Psoas muscle (tissue), 8 donors: ENCODE data around the gene CCDC57. TPM values are rescaled to one million over a fixed set of nuclear protein-coding genes. Genes with fewer than 3 reads are reported as not detected.

Source experiments
- ATAC-seq, 4 donors: fragments of 200-7000 bp; cut with Tn5 transposase; one replicate each; pipeline ENCODE4 v1.9.1; 2020; ENCODE audit warnings: moderate library complexity in 3 of 4, mild to moderate bottlenecking in 2 of 4
- DNase-seq, 2 donors: peaks; one replicate each; pipeline ENCODE4 v3.0.0-alpha.2; 2020
- H3K27ac ChIP-seq: fragments of 200-600 bp; one replicate; pipeline ENCODE4 v1.8.0; 2022
- H3K27me3 ChIP-seq, 3 donors: fragments of 200-600 bp in 1 of 3; one replicate each; pipeline versions ENCODE4 v1.6.1 to v1.8.0; 2013 to 2022; ENCODE audit warnings: low read length in 2 of 3, mild to moderate bottlenecking in 2 of 3, moderate library complexity in 1 of 3; ENCODE audit not compliant: insufficient read depth in 3 of 3
- H3K36me3 ChIP-seq, 2 donors: fragments of 200-600 bp in 1 of 2; one replicate each; pipeline versions ENCODE4 v1.6.1 to v1.8.0; 2013 to 2022; ENCODE audit warnings: low read depth in 1 of 2, mild to moderate bottlenecking in 1 of 2, moderate library complexity in 1 of 2; ENCODE audit not compliant: insufficient read depth in 1 of 2
- H3K4me1 ChIP-seq: fragments of 200-600 bp; one replicate; pipeline ENCODE4 v1.8.0; 2022
- H3K4me3 ChIP-seq: fragments of 200-600 bp; one replicate; pipeline ENCODE4 v1.8.0; 2022; ENCODE audit warnings: mild to moderate bottlenecking
- H3K9me3 ChIP-seq: fragments of 200-600 bp; one replicate; pipeline ENCODE4 v1.8.0; 2022
- WGBS, 3 donors: extraction: QIAGEN DNeasy Blood & Tissue Kit; methylation state at CpG; one replicate each; pipeline versions ENCODE4 v1.1.6 to v1.1.7; 2013; 5-methylcytosine and 5-hydroxymethylcytosine counted together
- intact Hi-C, 2 donors: fragments of 100-400 bp; cut with DNase I; formaldehyde crosslinking; loops; one replicate each; pipeline versions ENCODE4 v1.11.0 to v1.14.2; 2022
- polyA plus RNA-seq, 3 donors: library from polyadenylated mRNA; stranded (reverse); fragments of 200-250 nt; gene quantifications; one replicate each; pipeline ENCODE4 v1.2.3, GENCODE V29; 2013
- total RNA-seq, 4 donors: library from RNA; stranded (reverse); fragmentation: NEBNext Ultra II Directional in 2 of 4; extraction: Animal tissue kit (Norgen Biotek cat#: 25700) in 2 of 4; gene quantifications; one replicate each; pipeline versions ENCODE4 v1.2.1 to v1.2.4, GENCODE V29; 2021 to 2023
- TF ChIP-seq, protein P1 (sequence below): fragments of 200-600 bp; IDR thresholded peaks from one replicate; pipeline ENCODE4 v1.8.0; 2022; ENCODE audit warnings: antibody characterized with exemption
- donor health status: healthy with polysubstance abuse.
- donor health status: DM: no; HTN: no; CAD: no; lungs with moderate emphysema.
- donor health status: Bipolar disorder and iron deficiency.
- donor health status: healthy.
- donor health status: DM: yes; HTN: yes; CAD: no.
- donor health status: DM: no; HTN: no; CAD: no.
- donor health status: DM: no; HTN: no; CAD: no.
- donor health status: DM: yes; HTN: yes; CAD: no.

CCDC57 gene
- total and polyA plus RNA-seq, 7 donors, result 7.2 to 15.3 (median 11.1) TPM

DNA sequence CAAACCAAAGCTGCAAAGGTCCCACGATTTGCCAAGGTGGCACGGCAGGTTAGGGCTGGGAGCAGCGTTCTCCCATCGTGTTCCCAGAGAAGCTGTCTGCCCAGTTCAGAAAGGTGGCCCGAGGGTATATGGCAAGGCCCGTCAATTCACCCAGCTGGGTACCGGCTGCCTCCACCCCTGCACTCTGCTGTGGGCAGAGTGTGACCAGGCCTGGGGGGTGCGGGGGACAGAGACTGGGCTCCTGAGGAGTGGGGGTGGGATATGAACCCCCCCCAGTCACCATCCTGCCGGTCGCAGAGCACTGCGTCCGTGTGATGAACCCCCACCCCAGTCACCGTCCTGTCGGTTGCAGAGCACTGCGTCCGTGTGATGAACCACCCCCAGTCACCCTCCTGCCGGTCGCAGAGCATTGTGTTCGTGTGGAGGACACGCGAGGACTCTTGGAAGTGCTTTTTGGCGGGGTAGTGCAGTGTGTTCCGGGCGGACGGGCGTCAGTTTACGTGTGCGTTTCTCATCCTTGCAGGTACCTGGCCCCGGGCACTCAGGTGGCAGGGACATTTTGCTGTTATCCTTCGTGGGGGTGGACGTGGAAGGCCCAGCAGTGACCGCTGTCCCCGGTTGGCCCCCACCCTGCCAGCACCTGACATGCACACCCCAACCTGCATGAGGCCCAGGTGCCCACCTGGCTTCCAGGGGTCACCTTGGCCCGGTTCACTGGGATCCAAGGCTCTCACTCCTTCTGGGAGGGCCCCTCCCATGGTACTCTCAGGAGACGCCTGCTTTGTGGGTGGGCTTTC, 111.9 kb downstream of the CCDC57 start:
- WGBS, 3 donors, result 74 to 88% (median 83%) methylated on average over 35 of the region's 35 CpGs
- Histone ChIP-seq H3K27ac (peak overlapping the region; percentile 97), H3K36me3 (peaks cover 0 to 10% of the 10 kb centered on the region in 2 donors), H3K4me3 (no peak overlapping the region), H3K27me3 (no peaks in the 10 kb centered on the region), H3K9me3 (no peaks in the 10 kb centered on the region), H3K4me1 (peaks cover 41% of the 10 kb centered on the region)
- intact Hi-C loops, result loop anchor here in 1 of 2 donors (5.0 kb wide), 1 partner anchor 68 kb away; the partner anchor contains the start of gene RAC3
- ATAC-seq, result no peak
- TF ChIP-seq, protein P1, sequence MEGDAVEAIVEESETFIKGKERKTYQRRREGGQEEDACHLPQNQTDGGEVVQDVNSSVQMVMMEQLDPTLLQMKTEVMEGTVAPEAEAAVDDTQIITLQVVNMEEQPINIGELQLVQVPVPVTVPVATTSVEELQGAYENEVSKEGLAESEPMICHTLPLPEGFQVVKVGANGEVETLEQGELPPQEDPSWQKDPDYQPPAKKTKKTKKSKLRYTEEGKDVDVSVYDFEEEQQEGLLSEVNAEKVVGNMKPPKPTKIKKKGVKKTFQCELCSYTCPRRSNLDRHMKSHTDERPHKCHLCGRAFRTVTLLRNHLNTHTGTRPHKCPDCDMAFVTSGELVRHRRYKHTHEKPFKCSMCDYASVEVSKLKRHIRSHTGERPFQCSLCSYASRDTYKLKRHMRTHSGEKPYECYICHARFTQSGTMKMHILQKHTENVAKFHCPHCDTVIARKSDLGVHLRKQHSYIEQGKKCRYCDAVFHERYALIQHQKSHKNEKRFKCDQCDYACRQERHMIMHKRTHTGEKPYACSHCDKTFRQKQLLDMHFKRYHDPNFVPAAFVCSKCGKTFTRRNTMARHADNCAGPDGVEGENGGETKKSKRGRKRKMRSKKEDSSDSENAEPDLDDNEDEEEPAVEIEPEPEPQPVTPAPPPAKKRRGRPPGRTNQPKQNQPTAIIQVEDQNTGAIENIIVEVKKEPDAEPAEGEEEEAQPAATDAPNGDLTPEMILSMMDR, result no peak
- DNase-seq, result peak in 1 of 2 donors; percentile 15

DNA sequence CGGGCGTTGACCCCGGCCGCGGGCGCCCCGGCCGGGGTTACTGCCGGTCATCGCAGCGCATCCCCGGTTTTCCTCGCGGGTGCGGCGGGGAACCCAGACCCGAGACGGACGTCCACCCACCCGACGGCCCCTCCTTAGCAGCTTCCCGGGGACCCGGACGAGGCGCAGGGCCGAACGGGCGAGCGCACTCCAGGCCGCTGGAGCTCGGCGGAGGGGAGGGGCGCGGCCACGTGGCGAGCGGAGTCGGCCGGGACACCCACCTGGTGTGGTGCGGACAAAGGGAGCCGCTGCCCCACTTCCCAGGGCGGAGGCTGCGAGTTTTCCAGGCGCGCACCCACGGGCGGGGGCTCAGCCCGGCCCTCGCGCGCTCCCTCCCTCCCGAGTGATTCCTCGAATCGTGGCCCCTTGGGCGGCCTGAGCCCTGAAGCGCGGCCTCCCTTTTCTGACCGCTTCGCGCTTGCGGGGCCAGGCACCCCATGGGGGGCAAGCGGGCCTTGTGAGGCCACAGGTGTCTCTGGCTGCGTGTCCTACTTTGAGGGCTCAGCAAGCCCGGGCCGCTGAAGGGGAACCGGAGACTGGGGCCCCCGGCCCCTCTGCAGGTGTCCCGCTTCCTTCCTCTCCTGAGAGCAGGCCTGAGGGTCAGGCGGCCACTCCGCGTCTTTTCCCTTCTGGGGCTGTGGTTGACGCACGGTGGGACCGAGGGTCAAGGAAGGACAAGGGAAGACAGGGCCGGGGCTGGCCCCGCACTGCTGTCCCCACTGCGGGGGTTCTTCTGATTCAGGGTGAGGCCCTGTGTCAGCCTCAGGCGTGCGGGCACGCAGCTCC, 113.5 kb downstream of the CCDC57 start:
- intact Hi-C loops, result no loop called here
- TF ChIP-seq, protein P1, result no peak
- Histone ChIP-seq H3K4me1 (peaks cover 35% of the 10 kb centered on the region), H3K4me3 (peak overlapping the region; percentile 87), H3K36me3 (peaks cover 0 to 24% of the 10 kb centered on the region in 2 donors), H3K27me3 (no peaks in the 10 kb centered on the region), H3K9me3 (no peaks in the 10 kb centered on the region), H3K27ac (peak overlapping the region; percentile 97)
- peak in 1 of 2 donors; percentile 67 for DNase-seq
- ATAC-seq, result peak in 3 of 4 donors; percentile 0 to 14 (median 3)
- WGBS, 3 donors, result 23 to 36% (median 27%) methylated on average over 56 to 80 of the region's 80 CpGs

DNA sequence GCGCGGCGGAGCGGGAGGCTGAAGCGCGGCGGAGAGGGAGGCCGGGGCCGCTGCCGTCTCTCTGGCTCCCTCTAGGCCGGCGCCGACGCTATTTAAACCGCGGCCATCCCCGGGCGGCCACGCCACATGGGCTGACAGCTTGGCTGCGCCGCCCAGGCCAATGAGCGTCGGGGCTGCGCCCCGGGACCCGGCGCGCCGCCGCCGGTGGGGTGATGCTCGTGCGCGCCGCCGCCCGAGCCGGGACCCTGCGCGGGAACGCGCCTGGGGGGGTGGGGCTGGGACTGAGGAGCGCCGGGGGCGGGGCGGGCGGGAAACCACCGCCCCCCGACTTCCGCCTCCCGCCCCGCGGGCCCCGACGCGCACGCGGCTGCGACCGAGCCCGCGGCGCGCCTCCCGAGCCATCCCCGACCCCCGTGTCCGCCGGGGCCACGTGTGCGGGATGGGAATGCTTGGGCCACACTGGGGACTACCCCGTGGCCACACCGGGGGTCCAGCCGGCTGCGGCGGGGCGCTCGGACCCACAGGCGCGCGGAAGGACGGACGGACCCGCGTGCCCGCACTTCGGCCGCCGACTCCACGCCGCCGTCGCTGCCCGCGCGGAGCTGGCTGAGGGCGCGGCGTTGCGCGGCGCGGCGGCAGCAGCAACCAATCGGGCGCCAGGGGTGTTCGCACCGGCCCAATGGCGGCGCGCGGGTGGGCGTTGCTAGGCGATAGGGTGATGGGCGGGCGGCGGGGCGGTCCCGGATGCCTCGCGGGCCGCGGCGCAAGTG, 114.3 kb downstream of the CCDC57 start, which contains the start of gene FASN:
Gene FASN (minus strand): TSS at position 68 of the 770 bp plus-strand sequence. CDS start 1,791 bp downstream, outside the sequence.
- no peaks in the 10 kb centered on the region for H3K9me3 ChIP-seq
- peaks cover 29% of the 10 kb centered on the region for H3K4me1 ChIP-seq
- peaks cover 0 to 32% of the 10 kb centered on the region in 2 donors for H3K36me3 ChIP-seq
- TF ChIP-seq, protein P1, result peak; percentile 45
- DNase-seq, result peak; percentile 96 to 97
- peak; percentile 78 to 84 (median 82) for ATAC-seq
- H3K27me3 ChIP-seq, result no peaks in the 10 kb centered on the region
- H3K4me3 ChIP-seq, result peak within 1 kb of the TSS; percentile 87
- WGBS, 3 donors, result 0 to 1% (median 0%) methylated on average over 43 to 124 of the region's 124 CpGs
- intact Hi-C loops, result no loop called here
- H3K27ac ChIP-seq, result peak within 1 kb of the TSS; percentile 97

DNA sequence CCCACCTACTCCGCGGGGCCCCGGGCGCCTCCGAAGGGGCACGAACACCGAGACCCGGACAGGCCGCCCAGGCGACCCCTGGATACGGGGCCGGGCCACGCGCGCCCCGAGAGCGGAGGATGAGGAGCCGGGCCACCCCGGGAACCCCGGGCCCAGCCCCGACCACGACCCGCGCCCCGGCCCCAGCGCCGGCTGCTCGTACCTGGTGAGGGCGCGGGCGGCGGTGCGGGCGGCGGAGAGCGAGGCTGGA, 114.8 kb downstream of the CCDC57 start:
- intact Hi-C loops, result loop anchor here in 1 of 2 donors (2.0 kb wide), 1 partner anchor 31 kb away; no protein-coding TSS in a partner anchor
- Histone ChIP-seq H3K4me3 (peak overlapping the region; percentile 87), H3K9me3 (no peaks in the 10 kb centered on the region), H3K4me1 (peaks cover 29% of the 10 kb centered on the region), H3K27ac (peak overlapping the region; percentile 97), H3K36me3 (peaks cover 0 to 37% of the 10 kb centered on the region in 2 donors), H3K27me3 (no peaks in the 10 kb centered on the region)
- ATAC-seq (no peak), DNase-seq (no peak)
- WGBS, 3 donors, result 0 to 2% (median 1%) methylated on average over 18 to 36 of the region's 36 CpGs
- TF ChIP-seq, protein P1, result no peak
